Measurements from ENCODE around the gene RAB36. TPM values are rescaled to one million over a fixed set of nuclear protein-coding genes. Genes with fewer than 3 reads are reported as not detected.

The RAB36 gene
- polyA plus RNA-seq, 1 donor from 2014 or later, result 3.2 TPM

DNA sequence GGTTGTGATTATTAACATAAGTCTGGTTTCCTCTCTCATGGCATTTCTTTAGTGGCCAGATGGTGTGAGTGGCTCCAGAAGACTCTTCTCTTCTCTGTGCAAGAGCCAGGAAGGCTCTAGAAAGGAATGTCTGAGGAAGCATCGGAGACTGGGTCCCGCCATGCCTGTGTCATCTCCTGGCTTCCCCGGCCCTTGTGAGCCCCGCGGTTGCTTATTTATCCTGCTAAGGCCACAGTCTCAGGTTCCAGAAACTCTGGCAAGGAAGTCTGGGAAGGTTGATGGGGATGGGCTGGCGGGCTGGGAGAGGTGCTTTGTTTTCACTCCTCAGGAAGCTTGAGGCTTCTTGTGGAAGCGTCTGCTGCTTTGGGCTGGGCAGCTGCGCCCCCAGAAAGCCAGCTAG lies 53.9 kb downstream of the RAB36 start:
- TF ChIP-seq SMC3 (conservative IDR thresholded peaks at IDR 0.05; ENCODE audit: poor library complexity) (no peak), CTCF (IDR thresholded peaks at IDR 0.05; ENCODE audit: poor library complexity, severe bottlenecking) (no peak), MXI1 (conservative IDR thresholded peaks at IDR 0.05; ENCODE audit: poor library complexity, severe bottlenecking) (no peak), EP300 (conservative IDR thresholded peaks at IDR 0.05; ENCODE audit: poor library complexity, severe bottlenecking) (no peak), POLR2AphosphoS5 (IDR thresholded peaks at IDR 0.05) (no peak), REST (IDR thresholded peaks at IDR 0.05; ENCODE audit: borderline replicate concordance) (no peak), RAD21 (conservative IDR thresholded peaks at IDR 0.05) (no peak), EZH2 (IDR thresholded peaks at IDR 0.05; ENCODE audit: borderline replicate concordance, insufficient read depth, low read length, poor library complexity, severe bottlenecking) (no peak), TAF1 (IDR thresholded peaks at IDR 0.05; ENCODE audit: low read depth) (no peak)
- H3K9me3 ChIP-seq (ENCODE audit: low read length), result no peaks in the 10 kb centered on the region
- H3K79me2 ChIP-seq (replicated peaks; ENCODE audit: insufficient read depth, low read length), result peaks cover 43% of the 10 kb centered on the region
- H3K9me2 ChIP-seq (ENCODE audit: insufficient read depth, low read length), result no peaks in the 10 kb centered on the region
- no peak overlapping the region for H3K27ac ChIP-seq (ENCODE audit: low read length)
- H3K4me2 ChIP-seq (ENCODE audit: low read length), result no peak overlapping the region
- no peak overlapping the region for H3K4me3 ChIP-seq (ENCODE audit: low read length)
- H3K9ac ChIP-seq (ENCODE audit: low read length), result no peak overlapping the region
- H3F3A ChIP-seq (ENCODE audit: insufficient read depth, low read length, poor library complexity, severe bottlenecking), result no peaks in the 10 kb centered on the region
- H3K36me3 ChIP-seq (ENCODE audit: insufficient read depth, low read length), result no peaks in the 10 kb centered on the region
- no peaks in the 10 kb centered on the region for H3K27me3 ChIP-seq (ENCODE audit: insufficient read depth, low read depth, low read length)
- no peak overlapping the region for H2AFZ ChIP-seq (ENCODE audit: low read depth, low read length)
- no peaks in the 10 kb centered on the region for H4K20me1 ChIP-seq (ENCODE audit: insufficient read depth)

DNA sequence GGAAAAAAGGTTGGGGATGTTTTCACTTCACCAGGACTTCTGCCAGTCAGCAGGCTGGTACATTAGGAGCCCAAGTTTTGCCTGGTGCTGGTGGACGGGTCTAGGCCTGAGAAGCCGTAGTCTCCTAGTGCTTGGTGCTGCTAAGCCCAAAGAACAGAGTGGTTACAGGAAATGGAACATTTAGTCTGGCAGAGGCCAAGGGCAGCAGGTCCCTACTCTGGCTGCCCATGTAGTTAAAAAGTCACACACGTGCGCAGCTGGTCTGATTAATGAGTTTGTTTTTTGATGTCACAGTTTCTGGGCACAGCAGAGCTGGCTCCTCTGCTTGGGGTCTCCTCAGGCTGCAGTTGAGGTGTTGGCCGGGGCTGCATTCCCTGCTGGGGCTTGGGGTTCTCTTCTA lies 55.6 kb downstream of the RAB36 start:
- no peaks in the 10 kb centered on the region for H3K9me3 ChIP-seq (ENCODE audit: low read length)
- H3K36me3 ChIP-seq (ENCODE audit: insufficient read depth, low read length), result no peaks in the 10 kb centered on the region
- no peak overlapping the region for H3K9ac ChIP-seq (ENCODE audit: low read length)
- no peaks in the 10 kb centered on the region for H4K20me1 ChIP-seq (ENCODE audit: insufficient read depth)
- no peaks in the 10 kb centered on the region for H3K27me3 ChIP-seq (ENCODE audit: insufficient read depth, low read depth, low read length)
- H3K9me2 ChIP-seq (ENCODE audit: insufficient read depth, low read length), result no peaks in the 10 kb centered on the region
- H2AFZ ChIP-seq (ENCODE audit: low read depth, low read length), result no peak overlapping the region
- H3K27ac ChIP-seq (ENCODE audit: low read length), result no peak overlapping the region
- no peak overlapping the region for H3K4me3 ChIP-seq (ENCODE audit: low read length)
- H3K4me2 ChIP-seq (ENCODE audit: low read length), result no peak overlapping the region
- TF ChIP-seq EP300 (conservative IDR thresholded peaks at IDR 0.05; ENCODE audit: poor library complexity, severe bottlenecking), result no peak
- no peak for TF ChIP-seq TAF1 (IDR thresholded peaks at IDR 0.05; ENCODE audit: low read depth)
- TF ChIP-seq SMC3 (conservative IDR thresholded peaks at IDR 0.05; ENCODE audit: poor library complexity), result no peak
- TF ChIP-seq EZH2 (IDR thresholded peaks at IDR 0.05; ENCODE audit: borderline replicate concordance, insufficient read depth, low read length, poor library complexity, severe bottlenecking), result no peak
- TF ChIP-seq MXI1 (conservative IDR thresholded peaks at IDR 0.05; ENCODE audit: poor library complexity, severe bottlenecking), result no peak
- TF ChIP-seq POLR2AphosphoS5 (IDR thresholded peaks at IDR 0.05), result no peak
- TF ChIP-seq RAD21 (conservative IDR thresholded peaks at IDR 0.05), result no peak
- no peak for TF ChIP-seq CTCF (IDR thresholded peaks at IDR 0.05; ENCODE audit: poor library complexity, severe bottlenecking)
- TF ChIP-seq REST (IDR thresholded peaks at IDR 0.05; ENCODE audit: borderline replicate concordance), result no peak
- peaks cover 48% of the 10 kb centered on the region for H3K79me2 ChIP-seq (replicated peaks; ENCODE audit: insufficient read depth, low read length)
- no peaks in the 10 kb centered on the region for H3F3A ChIP-seq (ENCODE audit: insufficient read depth, low read length, poor library complexity, severe bottlenecking)

Data from neural cell (in vitro differentiated cells).